ENCODE measurements around the gene VSTM2L.

- TF ChIP-seq EZH2 (IDR thresholded peaks at IDR 0.05; ENCODE audit: insufficient read depth, poor library complexity, severe bottlenecking), result no peak
- TF ChIP-seq EZH2phosphoT487 (IDR thresholded peaks at IDR 0.05; ENCODE audit: insufficient read depth, low read depth), result no peak
Measured at GRCh38 chr20:37976887-37977286, 74.0 kb downstream of the VSTM2L start.

Measured in GM23248 (cell line).